ENCODE data around the gene RAB11FIP4. TPM values are rescaled to one million over a fixed set of nuclear protein-coding genes. Genes with fewer than 3 reads are reported as not detected.

The RAB11FIP4 gene
- total and polyA plus RNA-seq, 9 of the 15 experiments (the other 6 are each of a cell fraction or from before 2014, with no cell fraction given), result 0.62 to 16.6 (median 8.9) TPM

DNA sequence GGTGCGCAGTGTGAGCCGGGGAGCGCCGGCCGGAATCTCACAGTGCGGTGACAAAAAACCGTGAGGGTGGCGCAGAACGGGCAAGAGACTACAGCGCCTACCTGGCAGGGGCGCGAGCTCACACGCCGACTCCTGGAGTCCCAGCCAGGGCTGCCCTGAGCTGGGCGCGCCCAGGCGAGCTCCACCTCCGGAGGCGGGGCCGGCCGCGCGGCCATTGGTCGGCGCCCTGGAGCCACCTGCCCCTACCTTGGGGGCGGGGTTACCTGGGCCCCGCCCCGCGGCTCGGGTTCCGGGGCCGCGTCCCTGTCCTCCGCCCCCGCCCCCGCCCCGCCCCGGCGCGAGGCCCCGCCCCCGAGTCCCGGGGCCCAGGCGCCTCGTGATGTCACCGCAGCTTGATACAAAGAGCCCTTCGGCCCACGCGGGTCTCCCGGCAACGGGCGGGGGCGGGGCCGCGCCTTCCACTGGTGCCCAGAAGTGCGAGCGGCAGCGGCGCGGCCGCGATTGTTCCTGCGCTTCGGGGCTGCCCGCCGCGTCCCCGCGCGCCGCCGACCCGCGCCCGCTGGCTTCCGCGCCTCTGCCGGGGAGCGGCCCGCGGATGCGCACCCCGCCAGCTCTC is 96.3 kb downstream of the RAB11FIP4 start (continued):
- TF ChIP-seq, protein P1, sequence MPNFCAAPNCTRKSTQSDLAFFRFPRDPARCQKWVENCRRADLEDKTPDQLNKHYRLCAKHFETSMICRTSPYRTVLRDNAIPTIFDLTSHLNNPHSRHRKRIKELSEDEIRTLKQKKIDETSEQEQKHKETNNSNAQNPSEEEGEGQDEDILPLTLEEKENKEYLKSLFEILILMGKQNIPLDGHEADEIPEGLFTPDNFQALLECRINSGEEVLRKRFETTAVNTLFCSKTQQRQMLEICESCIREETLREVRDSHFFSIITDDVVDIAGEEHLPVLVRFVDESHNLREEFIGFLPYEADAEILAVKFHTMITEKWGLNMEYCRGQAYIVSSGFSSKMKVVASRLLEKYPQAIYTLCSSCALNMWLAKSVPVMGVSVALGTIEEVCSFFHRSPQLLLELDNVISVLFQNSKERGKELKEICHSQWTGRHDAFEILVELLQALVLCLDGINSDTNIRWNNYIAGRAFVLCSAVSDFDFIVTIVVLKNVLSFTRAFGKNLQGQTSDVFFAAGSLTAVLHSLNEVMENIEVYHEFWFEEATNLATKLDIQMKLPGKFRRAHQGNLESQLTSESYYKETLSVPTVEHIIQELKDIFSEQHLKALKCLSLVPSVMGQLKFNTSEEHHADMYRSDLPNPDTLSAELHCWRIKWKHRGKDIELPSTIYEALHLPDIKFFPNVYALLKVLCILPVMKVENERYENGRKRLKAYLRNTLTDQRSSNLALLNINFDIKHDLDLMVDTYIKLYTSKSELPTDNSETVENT (CRISPR knock-in tag; IDR thresholded peaks at IDR 0.05), result 0 out of 2 replicates have a peak, but pooled peaks have one; percentile 8
- TF ChIP-seq STAT6 (CRISPR knock-in tag; IDR thresholded peaks at IDR 0.05) (0 out of 2 replicates have a peak, but pooled peaks have one; percentile 52), CBX5 (IDR thresholded peaks at IDR 0.05; ENCODE audit: borderline replicate concordance, low read depth) (no peak), ZNF280A (IDR thresholded peaks at IDR 0.05; ENCODE audit: low read depth, partially characterized antibody) (no peak), ZNF274 (IDR thresholded peaks at IDR 0.05; ENCODE audit: borderline replicate concordance, low read depth, low read length) (no peak)

All from K562 (cell line).